ENCODE measurements around the gene ING3. TPM values are rescaled to one million over a fixed set of nuclear protein-coding genes. Genes with fewer than 3 reads are reported as not detected.

The ING3 gene
- total RNA-seq, 2 donors from 2014 or later: 12.6 to 14.9 TPM

- H3K27ac Mint-ChIP-seq: no peak overlapping the region
Observed at GRCh38 chr7:120925392-120925791, 25.2 kb upstream of the ING3 start.

GRCh38 chr7:120926943-120927346 is 23.6 kb upstream of the ING3 start:
- 47% methylated on average over 2 of the region's 2 CpGs; no CpG with 5 or more reads in 1 of the 2 experiments for WGBS, 2 experiments (ENCODE audit: insufficient coverage in 1 of 2, insufficient read length in 1 of 2)
- no peaks in the 10 kb centered on the region for H3K27me3 ChIP-seq (ENCODE audit: control insufficient read depth, insufficient read depth, low read length, poor library complexity, severe bottlenecking)
- no peaks in the 10 kb centered on the region for H3K4me1 ChIP-seq (ENCODE audit: control insufficient read depth, insufficient read depth, low read length)
- no peak for TF ChIP-seq CTCF (conservative IDR thresholded peaks at IDR 0.05)
- no peak overlapping the region for H3K4me3 ChIP-seq (ENCODE audit: low read length)
- H3K27ac Mint-ChIP-seq: peak overlapping the region; percentile 73
- DNase-seq: peak; percentile 57
- no peaks in the 10 kb centered on the region for H3K36me3 Mint-ChIP-seq (ENCODE audit: low read depth)
- no peaks in the 10 kb centered on the region for H3K9me3 ChIP-seq (ENCODE audit: control insufficient read depth, low read length)
- peaks cover 13% of the 10 kb centered on the region for H3K4me1 Mint-ChIP-seq
- H3K9ac ChIP-seq (ENCODE audit: extremely low read depth, low read length, poor library complexity, severe bottlenecking): no peak overlapping the region
- no peaks in the 10 kb centered on the region for H3K27me3 Mint-ChIP-seq (ENCODE audit: insufficient read depth)
- H3K9me3 Mint-ChIP-seq: no peaks in the 10 kb centered on the region
- no peak overlapping the region for H3K4me3 Mint-ChIP-seq
- no peak overlapping the region for H3K27ac ChIP-seq (ENCODE audit: low read depth, low read length)
- no peaks in the 10 kb centered on the region for H3K36me3 ChIP-seq (ENCODE audit: control insufficient read depth, insufficient read depth, low read length)

More at GRCh38 chr7:120925392-120925791, 25.2 kb upstream of the ING3 start:
- no peaks in the 10 kb centered on the region for H3K36me3 ChIP-seq (ENCODE audit: control insufficient read depth, insufficient read depth, low read length)
- H3K4me1 ChIP-seq (ENCODE audit: control insufficient read depth, insufficient read depth, low read length): no peaks in the 10 kb centered on the region
- Mint-ChIP-seq H3K4me3 (no peak overlapping the region), H3K9me3 (no peaks in the 10 kb centered on the region), H3K4me1 (peaks cover 13% of the 10 kb centered on the region), H3K27me3 (ENCODE audit: insufficient read depth) (no peaks in the 10 kb centered on the region), H3K36me3 (ENCODE audit: low read depth) (no peaks in the 10 kb centered on the region)
- no peaks in the 10 kb centered on the region for H3K9me3 ChIP-seq (ENCODE audit: control insufficient read depth, low read length)
- no peaks in the 10 kb centered on the region for H3K27me3 ChIP-seq (ENCODE audit: control insufficient read depth, insufficient read depth, low read length, poor library complexity, severe bottlenecking)
- H3K4me3 ChIP-seq (ENCODE audit: low read length): no peak overlapping the region
- no peak overlapping the region for H3K9ac ChIP-seq (ENCODE audit: extremely low read depth, low read length, poor library complexity, severe bottlenecking)
- DNase-seq: no peak
- 91 to 94% methylated on average over 4 to 5 of the region's 5 CpGs for WGBS, 2 experiments (ENCODE audit: insufficient coverage in 1 of 2, insufficient read length in 1 of 2)
- TF ChIP-seq CTCF (conservative IDR thresholded peaks at IDR 0.05): no peak
- no peak overlapping the region for H3K27ac ChIP-seq (ENCODE audit: low read depth, low read length)

- Histone ChIP-seq H3K4me1 (ENCODE audit: control insufficient read depth, insufficient read depth, low read length) (no peaks in the 10 kb centered on the region), H3K9ac (ENCODE audit: extremely low read depth, low read length, poor library complexity, severe bottlenecking) (no peak overlapping the region), H3K9me3 (ENCODE audit: control insufficient read depth, low read length) (no peaks in the 10 kb centered on the region), H3K36me3 (ENCODE audit: control insufficient read depth, insufficient read depth, low read length) (no peaks in the 10 kb centered on the region), H3K27me3 (ENCODE audit: control insufficient read depth, insufficient read depth, low read length, poor library complexity, severe bottlenecking) (no peaks in the 10 kb centered on the region), H3K4me3 (ENCODE audit: low read length) (no peak overlapping the region), H3K27ac (ENCODE audit: low read depth, low read length) (no peak overlapping the region)
- 98% methylated on average over 2 of the region's 2 CpGs; no CpG with 5 or more reads in 1 of the 2 experiments for WGBS, 2 experiments (ENCODE audit: insufficient coverage in 1 of 2, insufficient read length in 1 of 2)
- TF ChIP-seq CTCF (conservative IDR thresholded peaks at IDR 0.05): no peak
- H3K9me3 Mint-ChIP-seq: no peaks in the 10 kb centered on the region
- H3K36me3 Mint-ChIP-seq (ENCODE audit: low read depth): no peaks in the 10 kb centered on the region
- DNase-seq: no peak
- H3K4me3 Mint-ChIP-seq: no peak overlapping the region
- H3K27me3 Mint-ChIP-seq (ENCODE audit: insufficient read depth): no peaks in the 10 kb centered on the region
- H3K27ac Mint-ChIP-seq: peak overlapping the region; percentile 73
- peaks cover 13% of the 10 kb centered on the region for H3K4me1 Mint-ChIP-seq
Observed at GRCh38 chr7:120927454-120928103, 23.0 kb upstream of the ING3 start.
